Thyroid gland (tissue), 4 donors: ENCODE measurements around the gene PTPRG.

Experiments
- POLR2A ChIP-seq, 2 donors: fragments of 450-650 bp; IDR thresholded peaks; one replicate each; pipeline ENCODE4 v1.6.1; 2017; ENCODE audit warnings: antibody characterized with exemption in 2 of 2, mild to moderate bottlenecking in 2 of 2, moderate library complexity in 1 of 2
- TF ChIP-seq, protein P1 (sequence below), 6 experiments: fragments of 200-600 bp in 3 of 6; fragments of 450-650 bp in 3 of 6; sonication (generic) in 3 of 6; IDR thresholded peaks; one replicate each; pipeline ENCODE4 v1.5.1; 2016 to 2019; ENCODE audit warnings: antibody characterized with exemption in 6 of 6, mild to moderate bottlenecking in 2 of 6, inconsistent platforms in 1 of 6, moderate library complexity in 1 of 6

DNA sequence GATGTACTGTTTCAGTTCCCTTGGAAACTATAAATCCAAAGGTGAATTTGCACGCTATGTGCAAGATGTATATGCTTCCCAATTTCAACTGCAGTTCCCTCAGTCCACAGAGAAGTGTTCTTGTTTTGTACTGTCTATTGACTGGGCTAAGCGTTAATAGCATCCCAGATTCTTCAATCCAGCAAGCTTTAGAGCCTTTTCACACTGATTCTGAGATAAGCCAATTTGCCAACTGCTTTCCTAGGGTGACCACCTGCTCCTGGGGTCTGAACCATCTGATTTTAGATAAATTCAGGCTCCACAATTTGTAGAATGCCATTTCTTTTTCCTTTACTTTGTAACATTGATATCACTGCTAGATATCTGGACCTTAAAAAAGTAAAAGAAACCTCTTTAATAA, 340.1 kb downstream of the PTPRG start:
- TF ChIP-seq, protein P1, sequence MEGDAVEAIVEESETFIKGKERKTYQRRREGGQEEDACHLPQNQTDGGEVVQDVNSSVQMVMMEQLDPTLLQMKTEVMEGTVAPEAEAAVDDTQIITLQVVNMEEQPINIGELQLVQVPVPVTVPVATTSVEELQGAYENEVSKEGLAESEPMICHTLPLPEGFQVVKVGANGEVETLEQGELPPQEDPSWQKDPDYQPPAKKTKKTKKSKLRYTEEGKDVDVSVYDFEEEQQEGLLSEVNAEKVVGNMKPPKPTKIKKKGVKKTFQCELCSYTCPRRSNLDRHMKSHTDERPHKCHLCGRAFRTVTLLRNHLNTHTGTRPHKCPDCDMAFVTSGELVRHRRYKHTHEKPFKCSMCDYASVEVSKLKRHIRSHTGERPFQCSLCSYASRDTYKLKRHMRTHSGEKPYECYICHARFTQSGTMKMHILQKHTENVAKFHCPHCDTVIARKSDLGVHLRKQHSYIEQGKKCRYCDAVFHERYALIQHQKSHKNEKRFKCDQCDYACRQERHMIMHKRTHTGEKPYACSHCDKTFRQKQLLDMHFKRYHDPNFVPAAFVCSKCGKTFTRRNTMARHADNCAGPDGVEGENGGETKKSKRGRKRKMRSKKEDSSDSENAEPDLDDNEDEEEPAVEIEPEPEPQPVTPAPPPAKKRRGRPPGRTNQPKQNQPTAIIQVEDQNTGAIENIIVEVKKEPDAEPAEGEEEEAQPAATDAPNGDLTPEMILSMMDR (IDR thresholded peaks at IDR 0.05) = no peak
- no peak for TF ChIP-seq POLR2A (IDR thresholded peaks at IDR 0.05)
